Superior temporal gyrus (tissue), 1 donor: ENCODE data around the gene CDC45.

Experiments used
- DNase-seq: peaks from one replicate; pipeline ENCODE4 v3.0.0-alpha.2; 2016; ENCODE audit errors: extremely low spot score

Gene CDC45

GRCh38 chr22:19448739-19449421, 30.8 kb upstream of the CDC45 start:
- DNase-seq, result no peak

- no peak for DNase-seq
These were observed 30.3 kb upstream of the CDC45 start for GRCh38 chr22:19449422-19449767.

- no peak for DNase-seq
These were observed 29.2 kb upstream of the CDC45 start for GRCh38 chr22:19450363-19451175.

- DNase-seq, result no peak
These were observed 28.1 kb upstream of the CDC45 start for GRCh38 chr22:19451570-19451969.

DNA sequence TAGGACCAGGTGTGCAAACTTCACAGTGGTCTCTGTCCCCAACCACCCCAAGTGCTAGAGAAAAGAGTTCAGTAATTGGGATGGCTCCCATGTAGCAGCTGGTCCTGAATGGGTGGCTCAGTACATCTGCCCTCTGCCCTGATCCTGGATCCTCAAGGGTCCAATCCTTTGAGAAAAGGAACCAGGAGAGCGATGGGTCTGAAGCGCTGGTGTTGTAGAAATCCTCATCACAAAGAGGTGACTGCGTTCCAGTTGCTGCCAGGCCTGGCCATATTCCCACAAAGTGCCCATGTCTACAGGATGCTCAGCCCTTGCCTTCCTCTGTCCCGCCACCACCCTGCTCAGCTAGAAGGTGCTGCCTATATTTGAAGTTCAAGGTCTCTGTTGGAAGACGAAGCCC, 26.0 kb upstream of the CDC45 start:
- no peak for DNase-seq

GRCh38 chr22:19454156-19454555, 25.6 kb upstream of the CDC45 start:
- DNase-seq, result no peak

GRCh38 chr22:19455033-19455432, 24.7 kb upstream of the CDC45 start:
- no peak for DNase-seq

DNA sequence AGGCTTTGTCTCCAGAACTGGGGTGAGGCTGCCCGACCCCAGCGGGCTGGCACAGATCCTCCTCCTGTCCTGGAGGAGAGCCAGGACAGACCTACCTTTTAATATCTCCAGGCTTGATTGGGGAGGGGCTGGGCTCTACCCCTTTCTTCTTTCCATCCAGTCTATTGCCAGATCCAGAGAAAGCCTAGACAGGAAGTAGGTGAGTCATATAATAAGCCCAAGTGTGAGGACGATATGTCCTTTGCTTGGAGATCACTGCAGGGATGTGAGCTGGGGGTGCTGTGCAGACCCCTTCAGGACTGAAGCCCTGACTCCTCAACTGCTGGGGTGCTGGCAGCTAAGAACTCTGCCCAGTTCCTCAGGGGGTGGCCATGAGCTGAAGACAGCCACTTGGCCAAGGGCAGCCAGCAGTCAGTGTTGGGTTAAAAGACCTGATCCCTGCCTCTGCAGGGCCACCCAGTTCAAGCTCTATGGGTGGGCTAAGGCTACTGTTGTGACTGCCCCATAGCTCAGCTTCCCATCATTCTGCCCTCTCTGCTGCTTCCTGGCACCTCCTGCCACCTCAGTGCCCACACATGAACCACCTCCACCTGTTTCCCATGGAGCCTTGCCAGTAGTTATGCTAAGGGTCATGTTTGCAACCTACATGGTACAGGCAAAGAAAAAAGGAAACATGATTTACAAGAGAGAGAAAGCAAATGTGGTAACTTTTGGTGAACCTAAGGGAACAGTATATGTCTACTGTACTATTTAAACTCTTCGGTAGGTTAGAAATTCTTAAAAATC, 23.9 kb upstream of the CDC45 start:
- no peak for DNase-seq

DNA sequence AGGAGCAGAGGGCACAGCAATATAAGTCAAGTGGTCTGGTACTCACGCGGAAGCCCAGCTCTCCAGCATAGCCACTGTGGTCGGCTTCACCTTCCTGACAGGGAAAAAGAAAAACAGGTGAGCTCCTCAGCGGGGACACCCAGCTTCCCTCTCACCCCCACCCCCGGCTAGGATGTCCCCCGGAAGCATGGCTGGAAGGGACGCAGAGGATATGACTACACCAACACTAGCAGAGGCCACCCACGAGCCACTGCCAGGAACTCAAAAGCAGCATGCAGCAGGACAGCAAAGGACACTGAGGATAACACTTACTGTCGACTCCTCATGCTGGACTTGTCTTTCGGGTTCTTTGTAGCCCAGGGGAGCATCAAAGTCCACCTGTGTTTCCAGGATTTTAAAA, 23.2 kb upstream of the CDC45 start:
- no peak for DNase-seq

GRCh38 chr22:19457828-19458428, 21.8 kb upstream of the CDC45 start:
- DNase-seq, result no peak

GRCh38 chr22:19460036-19460435, 19.7 kb upstream of the CDC45 start:
- no peak for DNase-seq

DNA sequence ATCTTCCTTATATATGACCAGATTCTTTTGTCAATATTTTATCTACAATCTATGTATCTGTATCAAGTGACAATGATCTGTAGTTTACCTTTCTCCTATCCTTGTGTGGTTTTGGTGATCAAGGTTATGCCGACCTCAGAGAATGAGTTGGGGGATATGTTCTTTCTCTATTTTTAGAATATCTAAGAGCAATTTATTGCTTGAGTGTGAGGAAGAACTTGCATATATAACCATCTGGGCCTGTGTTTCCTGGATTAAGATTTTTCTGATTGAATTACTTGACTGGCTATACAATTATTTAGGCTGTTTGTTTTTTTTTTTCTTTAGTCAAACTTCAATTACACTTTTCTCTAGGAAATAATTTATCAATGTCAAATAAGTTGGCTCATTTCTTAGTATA, 18.2 kb upstream of the CDC45 start:
- no peak for DNase-seq

GRCh38 chr22:19463008-19463407, 16.7 kb upstream of the CDC45 start:
- DNase-seq, result no peak

- no peak for DNase-seq
These were observed 15.9 kb upstream of the CDC45 start for GRCh38 chr22:19463491-19464469.

DNA sequence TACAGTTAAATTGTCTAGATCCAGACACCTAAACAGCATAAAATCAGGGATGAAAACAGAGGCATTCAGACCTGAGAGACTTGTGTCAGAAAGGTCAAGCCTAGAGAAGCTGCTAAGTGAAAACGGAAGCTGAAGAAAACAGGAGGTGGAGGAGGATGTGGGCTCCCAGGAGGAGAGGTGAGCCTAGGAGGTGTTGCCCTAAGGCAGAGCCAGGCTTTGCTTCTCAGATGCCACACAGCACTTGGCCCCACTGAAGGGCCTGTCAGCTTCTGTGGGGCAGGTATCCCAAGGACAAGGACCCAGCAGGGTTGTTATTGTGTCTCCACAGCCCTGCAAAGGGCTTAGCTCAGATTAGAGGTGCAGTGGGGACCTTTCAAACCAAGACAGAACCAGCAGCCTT, 15.2 kb upstream of the CDC45 start:
- no peak for DNase-seq

DNA sequence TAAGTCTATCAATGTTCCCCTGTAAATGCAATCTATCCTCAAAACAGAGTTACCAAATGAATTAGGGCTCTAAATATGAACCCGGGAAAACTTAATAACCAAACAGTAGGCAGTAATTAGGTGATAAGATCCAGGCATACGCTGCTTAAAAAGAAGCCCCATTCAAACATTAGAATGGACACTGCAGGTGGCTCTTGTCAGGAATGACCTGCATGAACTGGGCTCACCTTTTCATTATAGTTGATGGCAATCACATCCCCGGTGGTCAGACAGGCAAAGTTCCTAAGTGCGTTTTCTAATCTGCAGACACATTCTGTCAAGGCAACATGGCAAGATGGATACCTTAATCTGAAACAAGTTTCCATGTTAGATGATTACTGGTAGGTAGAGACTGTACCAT, 14.7 kb upstream of the CDC45 start:
- DNase-seq, result no peak

- no peak for DNase-seq
These were observed 13.5 kb upstream of the CDC45 start for GRCh38 chr22:19466126-19466716.

GRCh38 chr22:19466848-19467752, 12.6 kb upstream of the CDC45 start:
- DNase-seq, result no peak

GRCh38 chr22:19467912-19468311, 11.8 kb upstream of the CDC45 start:
- no peak for DNase-seq

- DNase-seq, result no peak
These were observed 10.3 kb upstream of the CDC45 start for GRCh38 chr22:19469421-19469820.
